ENCODE measurements around the gene KMT2A.
"Not testable (repeated sequence)": the region's sequence is repeated elsewhere in the genome, so short reads cannot be mapped to it uniquely, and the experiment has no call there.

KMT2A gene

DNA sequence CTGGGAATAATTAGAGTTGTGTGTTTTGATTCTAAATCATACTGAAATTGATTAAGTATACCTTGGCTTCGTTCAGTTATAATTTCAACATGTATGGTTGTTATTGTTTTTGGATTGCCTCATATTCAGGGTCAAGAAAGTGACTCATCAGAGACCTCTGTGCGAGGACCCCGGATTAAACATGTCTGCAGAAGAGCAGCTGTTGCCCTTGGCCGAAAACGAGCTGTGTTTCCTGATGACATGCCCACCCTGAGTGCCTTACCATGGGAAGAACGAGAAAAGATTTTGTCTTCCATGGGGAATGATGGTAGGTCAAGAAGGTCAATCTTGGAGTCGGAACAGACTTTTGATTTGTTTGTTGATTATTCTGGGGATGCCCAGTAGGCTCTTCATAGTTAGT lies 40.4 kb downstream of the KMT2A start:
- no peaks in the 10 kb centered on the region for H3K9me2 ChIP-seq (replicated peaks; ENCODE audit: insufficient read depth, low read length)
- H3K4me1 ChIP-seq (ENCODE audit: low read length), result 0 out of 2 replicates have a peak, but pooled peaks cover 2% of the 10 kb centered on the region
- DNase-seq, result no peak
- no peaks in the 10 kb centered on the region for H3K9me3 ChIP-seq (replicated peaks; ENCODE audit: insufficient read depth, low read length)
- 0 out of 2 replicates have a peak, but pooled peaks cover 16% of the 10 kb centered on the region for H3K79me2 ChIP-seq (ENCODE audit: low read length)
- no peak overlapping the region for H3K9ac ChIP-seq (ENCODE audit: low read length)
- H2AFZ ChIP-seq (ENCODE audit: low read length), result no peak overlapping the region
- H3K4me3 ChIP-seq (ENCODE audit: low read length), result no peak overlapping the region
- H3K4me2 ChIP-seq (ENCODE audit: low read depth, low read length), result no peak overlapping the region
- H3K27me3 ChIP-seq (replicated peaks; ENCODE audit: insufficient read depth, low read length), result no peaks in the 10 kb centered on the region
- peaks cover 19% of the 10 kb centered on the region for H3K36me3 ChIP-seq (replicated peaks; ENCODE audit: insufficient read depth, low read length)
- H4K20me1 ChIP-seq (ENCODE audit: insufficient read depth, low read length), result no peaks in the 10 kb centered on the region
- TF ChIP-seq EZH2phosphoT487 (IDR thresholded peaks at IDR 0.05; ENCODE audit: low read length), result no peak
- TF ChIP-seq EZH2 (optimal IDR thresholded peaks at IDR 0.05; ENCODE audit: low read depth, low read length), result no peak
- TF ChIP-seq, protein P1, sequence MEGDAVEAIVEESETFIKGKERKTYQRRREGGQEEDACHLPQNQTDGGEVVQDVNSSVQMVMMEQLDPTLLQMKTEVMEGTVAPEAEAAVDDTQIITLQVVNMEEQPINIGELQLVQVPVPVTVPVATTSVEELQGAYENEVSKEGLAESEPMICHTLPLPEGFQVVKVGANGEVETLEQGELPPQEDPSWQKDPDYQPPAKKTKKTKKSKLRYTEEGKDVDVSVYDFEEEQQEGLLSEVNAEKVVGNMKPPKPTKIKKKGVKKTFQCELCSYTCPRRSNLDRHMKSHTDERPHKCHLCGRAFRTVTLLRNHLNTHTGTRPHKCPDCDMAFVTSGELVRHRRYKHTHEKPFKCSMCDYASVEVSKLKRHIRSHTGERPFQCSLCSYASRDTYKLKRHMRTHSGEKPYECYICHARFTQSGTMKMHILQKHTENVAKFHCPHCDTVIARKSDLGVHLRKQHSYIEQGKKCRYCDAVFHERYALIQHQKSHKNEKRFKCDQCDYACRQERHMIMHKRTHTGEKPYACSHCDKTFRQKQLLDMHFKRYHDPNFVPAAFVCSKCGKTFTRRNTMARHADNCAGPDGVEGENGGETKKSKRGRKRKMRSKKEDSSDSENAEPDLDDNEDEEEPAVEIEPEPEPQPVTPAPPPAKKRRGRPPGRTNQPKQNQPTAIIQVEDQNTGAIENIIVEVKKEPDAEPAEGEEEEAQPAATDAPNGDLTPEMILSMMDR (IDR thresholded peaks at IDR 0.05; ENCODE audit: low read length), result no peak
- no peaks in the 10 kb centered on the region for H3F3A ChIP-seq (ENCODE audit: insufficient read depth, low read length)
- H3K27ac ChIP-seq (ENCODE audit: low read length), result no peak overlapping the region

DNA sequence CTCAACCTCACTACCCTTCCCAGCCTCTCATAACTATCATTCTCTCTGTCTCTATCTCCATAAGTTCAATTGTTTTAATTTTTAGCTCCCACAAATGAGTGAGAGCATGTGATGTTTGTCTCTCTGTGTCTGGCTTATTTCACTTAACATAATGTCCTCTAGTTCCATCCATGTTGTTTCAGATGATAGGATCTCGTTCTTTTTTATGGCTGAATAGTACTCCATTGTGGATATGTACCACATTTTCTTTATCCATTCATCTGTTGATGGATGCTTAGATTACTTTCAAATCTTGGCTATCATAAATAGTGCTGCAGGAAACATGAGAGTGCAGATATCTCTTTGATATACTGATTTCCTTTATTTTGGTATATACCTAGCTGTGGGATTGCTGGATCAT lies 44.9 kb downstream of the KMT2A start:
- H3K27ac ChIP-seq (ENCODE audit: low read length); H3K4me1 ChIP-seq (ENCODE audit: low read length); DNase-seq; H3K4me3 ChIP-seq (ENCODE audit: low read length); H3K9me2 ChIP-seq (replicated peaks; ENCODE audit: insufficient read depth, low read length); H3K27me3 ChIP-seq (replicated peaks; ENCODE audit: insufficient read depth, low read length); H3K4me2 ChIP-seq (ENCODE audit: low read depth, low read length); H3K9me3 ChIP-seq (replicated peaks; ENCODE audit: insufficient read depth, low read length); H4K20me1 ChIP-seq (ENCODE audit: insufficient read depth, low read length); H2AFZ ChIP-seq (ENCODE audit: low read length); H3F3A ChIP-seq (ENCODE audit: insufficient read depth, low read length); H3K79me2 ChIP-seq (ENCODE audit: low read length); H3K9ac ChIP-seq (ENCODE audit: low read length): not testable (repeated sequence)
- peaks cover 13% of the 10 kb centered on the region for H3K36me3 ChIP-seq (replicated peaks; ENCODE audit: insufficient read depth, low read length)

DNA sequence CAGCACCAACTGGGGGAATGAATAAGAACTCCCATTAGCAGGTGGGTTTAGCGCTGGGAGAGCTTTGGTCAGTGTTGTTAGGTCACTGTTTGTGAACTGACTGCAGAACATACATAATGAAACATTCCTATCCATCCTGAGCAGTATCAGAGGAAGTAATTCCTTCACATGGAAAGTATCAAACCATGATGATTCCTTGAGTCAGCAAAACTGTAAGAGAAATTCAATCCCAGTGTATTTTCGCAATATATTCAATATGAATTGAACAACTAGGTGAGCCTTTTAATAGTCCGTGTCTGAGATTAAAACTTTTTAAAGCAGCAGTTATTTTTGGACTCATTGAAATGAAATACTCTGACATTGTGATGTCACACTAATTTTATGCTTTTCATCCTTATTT lies 48.1 kb downstream of the KMT2A start:
- Histone ChIP-seq H3K36me3 (replicated peaks; ENCODE audit: insufficient read depth, low read length) (peaks cover 11% of the 10 kb centered on the region), H3K4me3 (ENCODE audit: low read length) (no peak overlapping the region), H4K20me1 (ENCODE audit: insufficient read depth, low read length) (no peaks in the 10 kb centered on the region), H3K9ac (ENCODE audit: low read length) (no peak overlapping the region), H3K27ac (ENCODE audit: low read length) (no peak overlapping the region), H3K4me2 (ENCODE audit: low read depth, low read length) (no peak overlapping the region), H3F3A (ENCODE audit: insufficient read depth, low read length) (no peaks in the 10 kb centered on the region), H2AFZ (ENCODE audit: low read length) (no peak overlapping the region), H3K9me3 (replicated peaks; ENCODE audit: insufficient read depth, low read length) (no peaks in the 10 kb centered on the region), H3K27me3 (replicated peaks; ENCODE audit: insufficient read depth, low read length) (no peaks in the 10 kb centered on the region), H3K9me2 (replicated peaks; ENCODE audit: insufficient read depth, low read length) (no peaks in the 10 kb centered on the region), H3K79me2 (ENCODE audit: low read length) (no peaks in the 10 kb centered on the region), H3K4me1 (ENCODE audit: low read length) (no peaks in the 10 kb centered on the region)
- no peak for TF ChIP-seq EZH2 (optimal IDR thresholded peaks at IDR 0.05; ENCODE audit: low read depth, low read length)
- no peak for DNase-seq

DNA sequence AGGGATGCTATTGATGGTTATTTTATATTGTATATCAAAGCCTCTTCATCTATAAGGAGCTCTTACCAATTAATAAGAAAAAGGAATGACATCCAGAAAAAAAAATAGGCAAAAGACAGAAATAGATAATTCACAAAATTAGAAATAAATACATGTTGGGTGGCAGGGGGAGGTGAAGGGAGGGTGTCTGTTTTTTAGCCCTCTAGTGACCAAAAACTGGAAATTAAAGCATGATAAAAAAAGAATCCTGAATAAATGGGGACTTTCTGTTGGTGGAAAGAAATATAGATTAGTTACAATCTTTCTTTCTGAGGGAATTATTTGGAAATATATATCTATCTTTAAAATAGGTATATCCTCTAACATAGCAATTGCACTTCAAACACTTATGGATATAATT lies 49.0 kb downstream of the KMT2A start:
- no peak for TF ChIP-seq EZH2phosphoT487 (IDR thresholded peaks at IDR 0.05; ENCODE audit: low read length)
- TF ChIP-seq, protein P1 (IDR thresholded peaks at IDR 0.05; ENCODE audit: low read length), result no peak; the same call in 1 of the 2 replicates
- TF ChIP-seq EZH2 (optimal IDR thresholded peaks at IDR 0.05; ENCODE audit: low read depth, low read length), result no peak
- Histone ChIP-seq H3K27ac (ENCODE audit: low read length) (no peak overlapping the region), H3K79me2 (ENCODE audit: low read length) (no peaks in the 10 kb centered on the region), H2AFZ (ENCODE audit: low read length) (no peak overlapping the region), H3K9me3 (replicated peaks; ENCODE audit: insufficient read depth, low read length) (no peaks in the 10 kb centered on the region), H3K9me2 (replicated peaks; ENCODE audit: insufficient read depth, low read length) (no peaks in the 10 kb centered on the region), H3K36me3 (replicated peaks; ENCODE audit: insufficient read depth, low read length) (peaks cover 17% of the 10 kb centered on the region), H3K4me1 (ENCODE audit: low read length) (no peaks in the 10 kb centered on the region), H3K4me3 (ENCODE audit: low read length) (no peak overlapping the region), H4K20me1 (ENCODE audit: insufficient read depth, low read length) (no peaks in the 10 kb centered on the region), H3F3A (ENCODE audit: insufficient read depth, low read length) (no peaks in the 10 kb centered on the region), H3K27me3 (replicated peaks; ENCODE audit: insufficient read depth, low read length) (no peaks in the 10 kb centered on the region), H3K9ac (ENCODE audit: low read length) (no peak overlapping the region), H3K4me2 (ENCODE audit: low read depth, low read length) (no peak overlapping the region)
- no peak for DNase-seq
